Adipocyte (in vitro differentiated cells): Measurements from ENCODE around the gene NUDT4.
"Not testable (repeated sequence)": the region's sequence is repeated elsewhere in the genome, so short reads cannot be mapped to it uniquely, and the experiment has no call there.

Source experiments
- DNase-seq: peaks from one replicate; pipeline ENCODE4 v3.0.0-alpha.2; 2015; ENCODE audit warnings: low read depth
- H3K27me3 ChIP-seq: replicated peaks from 2 replicates; pipeline ENCODE4 v1.7.0; 2013; ENCODE audit warnings: mild to moderate bottlenecking, low read length, moderate library complexity; ENCODE audit not compliant: control insufficient read depth, insufficient read depth
- H3K36me3 ChIP-seq: 2 replicates; pipeline ENCODE4 v1.7.0; 2013; ENCODE audit warnings: low read length, mild to moderate bottlenecking, moderate library complexity; ENCODE audit not compliant: control insufficient read depth, insufficient read depth, severe bottlenecking
- H3K4me1 ChIP-seq: 2 replicates; pipeline ENCODE4 v1.7.0; 2013; ENCODE audit warnings: mild to moderate bottlenecking, low read length, moderate library complexity; ENCODE audit not compliant: control insufficient read depth, insufficient read depth
- H3K4me3 ChIP-seq: 2 replicates; pipeline ENCODE4 v1.7.0; 2013; ENCODE audit warnings: mild to moderate bottlenecking, low read length, moderate library complexity
- H3K9ac ChIP-seq: 2 replicates; pipeline ENCODE4 v1.7.0; 2013; ENCODE audit warnings: mild to moderate bottlenecking, low read length, moderate library complexity
- H3K9me3 ChIP-seq: 2 replicates; pipeline ENCODE4 v1.7.0; 2013; ENCODE audit warnings: mild to moderate bottlenecking, low read length, moderate library complexity; ENCODE audit not compliant: control insufficient read depth

Gene NUDT4

GRCh38 chr12:93419388-93420034 lies 41.8 kb downstream of the NUDT4 start:
- no peaks in the 10 kb centered on the region for H3K27me3 ChIP-seq
- peak; percentile 87 for DNase-seq
- no peaks in the 10 kb centered on the region for H3K36me3 ChIP-seq
- peaks cover 13% of the 10 kb centered on the region for H3K4me1 ChIP-seq
- H3K9ac ChIP-seq, result no peak overlapping the region
- no peak overlapping the region for H3K4me3 ChIP-seq
- no peaks in the 10 kb centered on the region for H3K9me3 ChIP-seq

GRCh38 chr12:93422050-93422449 lies 44.3 kb downstream of the NUDT4 start:
- H3K36me3 ChIP-seq, result no peaks in the 10 kb centered on the region
- no peak overlapping the region for H3K4me3 ChIP-seq
- DNase-seq, result no peak
- no peaks in the 10 kb centered on the region for H3K9me3 ChIP-seq
- no peak overlapping the region for H3K9ac ChIP-seq
- H3K27me3 ChIP-seq, result no peaks in the 10 kb centered on the region
- H3K4me1 ChIP-seq, result peaks cover 23% of the 10 kb centered on the region

GRCh38 chr12:93425736-93426411 lies 48.1 kb downstream of the NUDT4 start:
- Histone ChIP-seq H3K36me3 (no peaks in the 10 kb centered on the region), H3K27me3 (no peaks in the 10 kb centered on the region), H3K4me3 (peak overlapping the region; percentile 7), H3K9me3 (no peaks in the 10 kb centered on the region), H3K4me1 (peaks cover 39% of the 10 kb centered on the region), H3K9ac (peak overlapping the region; percentile 0)
- no peak for DNase-seq

GRCh38 chr12:93426412-93426805 lies 48.7 kb downstream of the NUDT4 start:
- H3K36me3 ChIP-seq, result no peaks in the 10 kb centered on the region
- no peaks in the 10 kb centered on the region for H3K27me3 ChIP-seq
- no peak for DNase-seq
- H3K4me1 ChIP-seq, result peaks cover 42% of the 10 kb centered on the region
- H3K9me3 ChIP-seq, result no peaks in the 10 kb centered on the region
- H3K4me3 ChIP-seq, result no peak overlapping the region
- H3K9ac ChIP-seq, result no peak overlapping the region

GRCh38 chr12:93427779-93428564 lies 50.2 kb downstream of the NUDT4 start:
- no peaks in the 10 kb centered on the region for H3K9me3 ChIP-seq
- no peak overlapping the region for H3K9ac ChIP-seq
- no peaks in the 10 kb centered on the region for H3K27me3 ChIP-seq
- H3K36me3 ChIP-seq, result no peaks in the 10 kb centered on the region
- DNase-seq, result peak; percentile 80
- peaks cover 42% of the 10 kb centered on the region for H3K4me1 ChIP-seq
- H3K4me3 ChIP-seq, result no peak overlapping the region

GRCh38 chr12:93429448-93429847 lies 51.7 kb downstream of the NUDT4 start:
- Histone ChIP-seq H3K9ac (no peak overlapping the region), H3K4me1 (peaks cover 48% of the 10 kb centered on the region), H3K27me3 (no peaks in the 10 kb centered on the region), H3K36me3 (no peaks in the 10 kb centered on the region), H3K9me3 (no peaks in the 10 kb centered on the region), H3K4me3 (no peak overlapping the region)
- DNase-seq, result no peak

- DNase-seq, result no peak
- H3K27me3 ChIP-seq, result no peaks in the 10 kb centered on the region
- H3K9ac ChIP-seq, result no peak overlapping the region
- no peak overlapping the region for H3K4me3 ChIP-seq
- H3K36me3 ChIP-seq, result no peaks in the 10 kb centered on the region
- peaks cover 51% of the 10 kb centered on the region for H3K4me1 ChIP-seq
- H3K9me3 ChIP-seq, result no peaks in the 10 kb centered on the region
These were observed 52.1 kb downstream of the NUDT4 start for GRCh38 chr12:93429852-93430251.

GRCh38 chr12:93430280-93430679 lies 52.6 kb downstream of the NUDT4 start:
- no peaks in the 10 kb centered on the region for H3K9me3 ChIP-seq
- H3K4me1 ChIP-seq, result peaks cover 48% of the 10 kb centered on the region
- no peak for DNase-seq
- H3K4me3 ChIP-seq, result no peak overlapping the region
- no peaks in the 10 kb centered on the region for H3K36me3 ChIP-seq
- H3K9ac ChIP-seq, result no peak overlapping the region
- no peaks in the 10 kb centered on the region for H3K27me3 ChIP-seq

- not testable (repeated sequence) for DNase-seq, H3K4me3 ChIP-seq, H3K9me3 ChIP-seq, H3K9ac ChIP-seq, H3K36me3 ChIP-seq, H3K27me3 ChIP-seq
- H3K4me1 ChIP-seq, result peaks cover 34% of the 10 kb centered on the region
These were observed 54.3 kb downstream of the NUDT4 start for GRCh38 chr12:93432031-93432430.

GRCh38 chr12:93434256-93434865 lies 56.6 kb downstream of the NUDT4 start:
- Histone ChIP-seq H3K4me1 (peaks cover 29% of the 10 kb centered on the region), H3K27me3 (no peaks in the 10 kb centered on the region), H3K9ac (peak overlapping the region; percentile 44), H3K9me3 (no peaks in the 10 kb centered on the region), H3K4me3 (peak overlapping the region; percentile 46), H3K36me3 (no peaks in the 10 kb centered on the region)
- DNase-seq, result peak; percentile 48
